HCT116 (cell line): Measurements from ENCODE around the gene IL1F10. TPM values are rescaled to one million over a fixed set of nuclear protein-coding genes. Genes with fewer than 3 reads are reported as not detected.

Experiments used
- ATAC-seq: fragments of 200-7000 bp; cut with Tn5 transposase; 2 replicates; pipeline ENCODE4 v1.9.1; 2020; ENCODE audit warnings: mild to moderate bottlenecking, moderate library complexity
- BruUV-seq: library from RNA; stranded (reverse); fragments of 400-500 nt; replicated peaks from 2 replicates; lab custom pipeline; 2021; lab: Mats Ljungman, UMichigan
- CTCF ChIA-PET: fragments of 300-600 bp; sonication (Branson Sonifier 250); formaldehyde crosslinking; loops from one replicate; lab custom pipeline; 2021; ENCODE audit warnings: antibody characterized with exemption; lab: Charles Lee
- POLR2A ChIA-PET: fragments of 300-600, 350-600 bp; sonication (Branson Sonifier 250); formaldehyde crosslinking; loops from one replicate; lab custom pipeline; 2021; ENCODE audit warnings: antibody characterized with exemption; lab: Charles Lee
- RAD21 ChIA-PET, 2 experiments: fragments of 300-600 bp; sonication (Branson Sonifier 250); formaldehyde crosslinking; loops; one replicate each; lab custom pipeline; 2023; ENCODE audit warnings: low total read pairs in 2 of 2; ENCODE audit not compliant: uncharacterized antibody in 2 of 2, unreplicated experiment in 2 of 2, low non-redundant PET in 1 of 2; lab: Charles Lee
- DNase-seq: peaks from one replicate; pipeline ENCODE4 v3.0.0-alpha.2; 2010; ENCODE audit warnings: low read depth, low spot score
- H2AFZ ChIP-seq: fragments of 200-600 bp; shearing (Covaris generic), sonication (generic); 2 replicates; pipeline ENCODE4 v1.6.1; 2017; ENCODE audit warnings: low read depth, mixed run types, mixed read lengths, antibody characterized with exemption, low read length; ENCODE audit not compliant: poor library complexity, severe bottlenecking
- H3K27ac ChIP-seq: 2 replicates; pipeline ENCODE4 v1.5.1; 2012; ENCODE audit warnings: low read depth, low read length
- H3K27me3 ChIP-seq: fragments of 200-600 bp; sonication (generic); 2 replicates; pipeline ENCODE4 v1.6.1; 2016; ENCODE audit warnings: mixed run types, low read length, mixed read lengths; ENCODE audit not compliant: insufficient read depth
- H3K36me3 ChIP-seq, 2 experiments: fragments of 200-500 bp in 1 of 2; fragments of 200-600 bp in 1 of 2; sonication (Bioruptor generic) in 1 of 2; sonication (generic) in 1 of 2; 2 replicates each; pipeline versions ENCODE4 v1.5.1 to v1.6.1; 2014 to 2016; ENCODE audit warnings: low read length in 2 of 2, inconsistent platforms in 1 of 2, mixed read lengths in 1 of 2, mixed run types in 1 of 2; ENCODE audit not compliant: insufficient read depth in 2 of 2, control insufficient read depth in 1 of 2
- H3K4me1 ChIP-seq, 2 experiments: fragments of 200-600 bp in 1 of 2; sonication (generic) in 1 of 2; 2 replicates each; pipeline versions ENCODE4 v1.5.1 to v1.6.1; 2012 to 2017; ENCODE audit warnings: low read length in 2 of 2, inconsistent platforms in 1 of 2, mild to moderate bottlenecking in 1 of 2, mixed read lengths in 1 of 2, mixed run types in 1 of 2, moderate library complexity in 1 of 2; ENCODE audit not compliant: insufficient read depth in 2 of 2, control insufficient read depth in 1 of 2
- H3K4me2 ChIP-seq: fragments of 200-600 bp; sonication (generic); 2 replicates; pipeline ENCODE4 v1.6.1; 2017; ENCODE audit warnings: mixed run types, low read length, mixed read lengths
- H3K4me3 ChIP-seq, 2 experiments: fragments of 200-600 bp in 1 of 2; sonication (generic) in 1 of 2; replicated peaks in 1 of 2; 2 replicates each; pipeline ENCODE4 v1.5.1; 2011 to 2016; ENCODE audit warnings: low read length in 2 of 2, control low read depth in 1 of 2, low read depth in 1 of 2, mild to moderate bottlenecking in 1 of 2, mixed read lengths in 1 of 2, mixed run types in 1 of 2
- H3K79me2 ChIP-seq: fragments of 200-600 bp; sonication (generic); 2 replicates; pipeline ENCODE4 v1.6.1; 2017; ENCODE audit warnings: mild to moderate bottlenecking, mixed run types, low read length, moderate library complexity, mixed read lengths; ENCODE audit not compliant: insufficient read depth
- H3K9ac ChIP-seq: fragments of 200-600 bp; sonication (generic); 2 replicates; pipeline ENCODE4 v1.6.1; 2016; ENCODE audit warnings: low read length, mixed read lengths
- H3K9me2 ChIP-seq: fragments of 200-600 bp; sonication (generic), shearing (Covaris generic); 2 replicates; pipeline ENCODE4 v1.6.1; 2017; ENCODE audit warnings: mixed run types, mild to moderate bottlenecking, moderate library complexity; ENCODE audit not compliant: insufficient read depth
- H3K9me3 ChIP-seq, 2 experiments: fragments of 200-500 bp in 1 of 2; fragments of 200-600 bp in 1 of 2; sonication (Bioruptor generic) in 1 of 2; sonication (generic) in 1 of 2; 2 replicates each; pipeline ENCODE4 v1.6.1; 2014 to 2017; ENCODE audit warnings: low read length in 2 of 2, mixed read lengths in 2 of 2, inconsistent platforms in 1 of 2, low read depth in 1 of 2, mild to moderate bottlenecking in 1 of 2, mixed run types in 1 of 2, moderate library complexity in 1 of 2; ENCODE audit not compliant: control insufficient read depth in 1 of 2, insufficient read depth in 1 of 2
- H4K20me1 ChIP-seq: fragments of 200-600 bp; sonication (generic), shearing (Covaris generic); 2 replicates; pipeline ENCODE4 v1.6.1; 2017; ENCODE audit warnings: mixed run types, mild to moderate bottlenecking, moderate library complexity; ENCODE audit not compliant: insufficient read depth
- CBX3 ChIP-seq: IDR thresholded peaks from 2 replicates; pipeline ENCODE4 v1.6.1; 2012; ENCODE audit warnings: low read depth
- CEBPB ChIP-seq: IDR thresholded peaks from 2 replicates; pipeline ENCODE4 v1.6.1; 2012; ENCODE audit warnings: low read depth
- CTCF ChIP-seq, 3 experiments: fragments of 200-600 bp in 1 of 3; sonication (generic) in 1 of 3; IDR thresholded peaks in 2 of 3; conservative IDR thresholded peaks in 1 of 3; 2 replicates each; pipeline ENCODE4 v1.5.1; 2012 to 2017; ENCODE audit warnings: low read depth in 2 of 3, low read length in 2 of 3, antibody characterized with exemption in 1 of 3, borderline replicate concordance in 1 of 3, control low read depth in 1 of 3, mild to moderate bottlenecking in 1 of 3, mixed read lengths in 1 of 3, mixed run types in 1 of 3, moderate library complexity in 1 of 3; ENCODE audit not compliant: insufficient read depth in 1 of 3
- EGR1 ChIP-seq: IDR thresholded peaks from 2 replicates; pipeline ENCODE4 v1.6.1; 2012; ENCODE audit warnings: low read depth
- ELF1 ChIP-seq: IDR thresholded peaks from 2 replicates; pipeline ENCODE4 v1.6.1; 2012; ENCODE audit warnings: low read depth, borderline replicate concordance
- EZH2 ChIP-seq: fragments of 200-600 bp; sonication (generic); IDR thresholded peaks from 2 replicates; pipeline ENCODE4 v1.6.1; 2017; ENCODE audit warnings: antibody characterized with exemption, mixed run types
- EZH2phosphoT487 ChIP-seq: fragments of 200-600 bp; IDR thresholded peaks from 2 replicates; pipeline ENCODE4 v1.6.1; 2018; ENCODE audit warnings: antibody characterized with exemption, borderline replicate concordance
- FOSL1 ChIP-seq: IDR thresholded peaks from 2 replicates; pipeline ENCODE4 v1.6.1; 2012; ENCODE audit warnings: low read depth
- POLR2A ChIP-seq: IDR thresholded peaks from 2 replicates; pipeline ENCODE4 v1.7.0; 2011; ENCODE audit warnings: borderline replicate concordance; ENCODE audit not compliant: insufficient read depth, insufficient read length; ENCODE audit errors: extremely low read depth
- POLR2AphosphoS5 ChIP-seq: IDR thresholded peaks from 2 replicates; pipeline ENCODE4 v1.6.1; 2011; ENCODE audit warnings: mild to moderate bottlenecking, low read depth, low read length, moderate library complexity
- SRF ChIP-seq: IDR thresholded peaks from 2 replicates; pipeline ENCODE4 v1.6.1; 2012; ENCODE audit warnings: low read depth
- TCF7L2 ChIP-seq: IDR thresholded peaks from 2 replicates; pipeline ENCODE4 v1.7.0; 2011; ENCODE audit warnings: borderline replicate concordance, inconsistent platforms; ENCODE audit not compliant: insufficient read depth, insufficient read length; ENCODE audit errors: extremely low read depth
- YY1 ChIP-seq: IDR thresholded peaks from 2 replicates; pipeline ENCODE4 v1.6.1; 2011; ENCODE audit warnings: low read length, low read depth, moderate library complexity, mild to moderate bottlenecking; ENCODE audit not compliant: insufficient replicate concordance; ENCODE audit errors: extremely low read depth
- ZFX ChIP-seq: fragments of 450-650 bp; IDR thresholded peaks from 2 replicates; pipeline ENCODE4 v1.6.1; 2017
- ZNF274 ChIP-seq: fragments of 200-500 bp; sonication (Bioruptor generic); IDR thresholded peaks from 2 replicates; pipeline ENCODE4 v1.6.1; 2014; ENCODE audit warnings: mild to moderate bottlenecking, low read depth, low read length, inconsistent platforms
- intact Hi-C: fragments of 100-400 bp; cut with micrococcal nuclease; formaldehyde crosslinking; loops from 2 replicates; pipeline ENCODE4 v1.10.0; 2022
- total RNA-seq: library from RNA; stranded (reverse); gene quantifications from one replicate; pipeline ENCODE4 v1.2.1, GENCODE V29; 2021; ENCODE audit not compliant: unreplicated experiment
- TF ChIP-seq, protein P1 (sequence below): IDR thresholded peaks from 2 replicates; pipeline ENCODE4 v1.6.1; 2011; ENCODE audit warnings: mild to moderate bottlenecking, low read length, moderate library complexity; ENCODE audit not compliant: insufficient replicate concordance; ENCODE audit errors: extremely low read depth
- TF ChIP-seq, protein P2 (sequence below): IDR thresholded peaks from 2 replicates; pipeline ENCODE4 v1.6.1; 2012
- TF ChIP-seq, protein P3 (sequence below): IDR thresholded peaks from 2 replicates; pipeline ENCODE4 v1.6.1; 2012

Gene IL1F10
- total RNA-seq, 1 experiment from 2014 or later = not detected

DNA sequence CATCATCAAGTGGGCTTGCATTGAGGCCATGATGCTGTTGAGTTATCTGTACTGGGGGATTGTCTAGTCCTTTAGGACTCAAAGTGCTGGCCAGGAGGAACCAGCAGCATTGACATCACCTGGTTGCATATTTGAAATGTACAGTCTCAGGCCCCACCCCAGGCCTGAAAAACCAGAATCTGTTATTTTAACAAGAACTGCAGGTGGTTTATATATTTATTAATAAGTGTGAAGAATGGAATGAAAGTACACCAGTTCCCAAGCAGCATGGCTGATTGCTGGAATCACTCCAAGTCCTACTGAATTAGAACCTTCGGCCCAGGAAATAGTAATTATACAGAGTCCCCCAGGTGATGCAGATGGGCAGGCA lies 2.8 kb downstream of the IL1F10 start:
- Histone ChIP-seq H3K4me1 (peaks cover 0 to 6% of the 10 kb centered on the region in 2 experiments; a peak in 2 of 4 replicates), H3K9me2 (no peaks in the 10 kb centered on the region), H3K79me2 (no peaks in the 10 kb centered on the region), H3K9ac (no peak overlapping the region), H3K4me2 (no peak overlapping the region), H3K27ac (no peak overlapping the region), H4K20me1 (no peaks in the 10 kb centered on the region), H3K9me3 (no peaks in the 10 kb centered on the region), H3K36me3 (no peaks in the 10 kb centered on the region), H3K4me3 (no peak overlapping the region), H3K27me3 (no peaks in the 10 kb centered on the region), H2AFZ (no peak overlapping the region)
- intact Hi-C loops = no loop called here
- POLR2A ChIA-PET = no interaction called here
- TF ChIP-seq, protein P1, sequence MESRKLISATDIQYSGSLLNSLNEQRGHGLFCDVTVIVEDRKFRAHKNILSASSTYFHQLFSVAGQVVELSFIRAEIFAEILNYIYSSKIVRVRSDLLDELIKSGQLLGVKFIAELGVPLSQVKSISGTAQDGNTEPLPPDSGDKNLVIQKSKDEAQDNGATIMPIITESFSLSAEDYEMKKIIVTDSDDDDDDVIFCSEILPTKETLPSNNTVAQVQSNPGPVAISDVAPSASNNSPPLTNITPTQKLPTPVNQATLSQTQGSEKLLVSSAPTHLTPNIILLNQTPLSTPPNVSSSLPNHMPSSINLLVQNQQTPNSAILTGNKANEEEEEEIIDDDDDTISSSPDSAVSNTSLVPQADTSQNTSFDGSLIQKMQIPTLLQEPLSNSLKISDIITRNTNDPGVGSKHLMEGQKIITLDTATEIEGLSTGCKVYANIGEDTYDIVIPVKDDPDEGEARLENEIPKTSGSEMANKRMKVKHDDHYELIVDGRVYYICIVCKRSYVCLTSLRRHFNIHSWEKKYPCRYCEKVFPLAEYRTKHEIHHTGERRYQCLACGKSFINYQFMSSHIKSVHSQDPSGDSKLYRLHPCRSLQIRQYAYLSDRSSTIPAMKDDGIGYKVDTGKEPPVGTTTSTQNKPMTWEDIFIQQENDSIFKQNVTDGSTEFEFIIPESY = no peak
- TF ChIP-seq CBX3 = no peak
- no peak for TF ChIP-seq SRF
- TF ChIP-seq ELF1 = no peak
- no peak for TF ChIP-seq POLR2AphosphoS5
- no peak for TF ChIP-seq EGR1
- TF ChIP-seq ZFX = no peak
- TF ChIP-seq YY1 = no peak
- TF ChIP-seq FOSL1 = no peak
- TF ChIP-seq, protein P2, sequence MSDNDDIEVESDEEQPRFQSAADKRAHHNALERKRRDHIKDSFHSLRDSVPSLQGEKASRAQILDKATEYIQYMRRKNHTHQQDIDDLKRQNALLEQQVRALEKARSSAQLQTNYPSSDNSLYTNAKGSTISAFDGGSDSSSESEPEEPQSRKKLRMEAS = no peak
- no peak for TF ChIP-seq CEBPB
- TF ChIP-seq POLR2A = no peak
- TF ChIP-seq CTCF (IDR thresholded peaks at IDR 0.05 in 2 of 3, conservative IDR thresholded peaks at IDR 0.05 in 1 of 3; ENCODE audit: borderline replicate concordance in 1 of 3, insufficient read depth in 1 of 3, low read depth in 2 of 3, low read length in 2 of 3) = no peak
- no peak for TF ChIP-seq ZNF274
- no peak for TF ChIP-seq TCF7L2
- no peak for TF ChIP-seq EZH2
- TF ChIP-seq EZH2phosphoT487 = no peak
- TF ChIP-seq, protein P3, sequence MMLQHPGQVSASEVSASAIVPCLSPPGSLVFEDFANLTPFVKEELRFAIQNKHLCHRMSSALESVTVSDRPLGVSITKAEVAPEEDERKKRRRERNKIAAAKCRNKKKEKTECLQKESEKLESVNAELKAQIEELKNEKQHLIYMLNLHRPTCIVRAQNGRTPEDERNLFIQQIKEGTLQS = no peak
- RAD21 ChIA-PET = no interaction called here
- CTCF ChIA-PET = interaction anchor here (0.6 to 1.6 kb wide), 2 partner anchors 10 to 14 kb away, joined by 4 to 6 read pairs; no protein-coding TSS in a partner anchor
- no TSS peak for BruUV-seq
- ATAC-seq (no peak), DNase-seq (no peak)
